HAP-1 (cell line): ENCODE results near the gene GNG12.

ENCODE experiments used
- DNase-seq, 2 experiments: peaks; one replicate each; pipeline ENCODE4 v3.0.0-alpha.2; 2016 to 2020; ENCODE audit warnings: low spot score in 2 of 2
- H3K27me3 ChIP-seq: fragments of 250-450 bp; sonication (Bioruptor Pico); 2 replicates; pipeline ENCODE4 v1.5.1; 2020; ENCODE audit warnings: low read depth, mild to moderate bottlenecking, moderate library complexity
- H3K36me3 ChIP-seq: fragments of 250-450 bp; sonication (Bioruptor Pico); replicated peaks from 2 replicates; pipeline ENCODE4 v1.5.1; 2020; ENCODE audit warnings: mild to moderate bottlenecking
- H3K4me1 ChIP-seq: fragments of 250-450 bp; sonication (Bioruptor Pico); 2 replicates; pipeline ENCODE4 v1.5.1; 2020; ENCODE audit warnings: mild to moderate bottlenecking
- H3K4me3 ChIP-seq: fragments of 250-450 bp; sonication (Bioruptor Pico); 2 replicates; pipeline ENCODE4 v1.5.1; 2020; ENCODE audit warnings: mild to moderate bottlenecking, moderate library complexity
- H3K9me3 ChIP-seq: fragments of 250-450 bp; sonication (Bioruptor Pico); 2 replicates; pipeline ENCODE4 v1.5.1; 2020; ENCODE audit warnings: mild to moderate bottlenecking, moderate library complexity
- in situ Hi-C: fragments of 300-500 bp; cut with MboI; formaldehyde crosslinking; loops from 3 replicates; pipeline ENCODE4 v1.14.3; 2020; ENCODE audit warnings: low sequenced_read_pairs, inconsistent platforms, mixed read lengths

The GNG12 gene

DNA sequence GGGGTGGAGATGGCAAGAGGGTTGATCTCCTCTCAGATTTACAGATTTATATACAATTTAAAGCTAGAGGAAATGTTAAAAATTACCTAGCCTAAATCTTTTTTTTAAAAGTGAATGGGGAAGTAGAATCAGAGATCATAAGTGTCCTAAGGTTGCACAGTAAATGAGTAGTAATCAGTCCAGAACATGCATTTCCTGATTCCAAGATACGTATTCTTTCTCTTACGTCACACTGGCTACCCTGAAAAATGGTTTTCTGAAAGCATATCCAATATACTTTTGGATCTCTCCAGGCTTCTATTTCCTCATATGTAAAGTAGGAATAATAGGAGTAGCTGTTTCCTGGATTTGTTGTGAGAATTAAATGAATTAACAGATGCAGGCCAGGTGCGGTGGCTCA is 136.6 kb downstream of the GNG12 start:
- Histone ChIP-seq H3K27me3 (no peaks in the 10 kb centered on the region), H3K4me3 (no peak overlapping the region), H3K4me1 (no peaks in the 10 kb centered on the region; the same call in none of the 2 replicates), H3K36me3 (no peaks in the 10 kb centered on the region; the same call in 1 of the 2 replicates), H3K9me3 (no peaks in the 10 kb centered on the region)
- DNase-seq: no peak
- in situ Hi-C loops: no loop called here

DNA sequence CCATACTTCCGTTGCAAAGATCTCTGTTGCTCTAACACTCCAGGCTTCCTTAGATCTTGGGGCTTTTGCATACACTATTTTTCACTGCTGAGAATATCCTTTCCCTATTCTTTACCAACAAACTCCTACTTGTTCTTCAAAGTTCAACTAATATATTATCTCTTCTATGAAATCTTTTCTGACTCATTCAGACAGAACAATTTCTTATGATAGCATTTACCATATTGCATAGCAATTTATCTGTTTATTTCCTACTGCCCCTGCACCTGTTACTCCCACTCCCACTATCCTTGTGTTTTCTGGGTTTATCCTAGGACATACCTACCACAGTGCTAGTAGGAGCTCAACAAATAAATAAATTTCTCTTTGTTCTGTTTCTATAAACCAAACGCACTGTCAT is 137.3 kb downstream of the GNG12 start:
- Histone ChIP-seq H3K36me3 (no peaks in the 10 kb centered on the region), H3K27me3 (no peaks in the 10 kb centered on the region), H3K4me3 (no peak overlapping the region), H3K9me3 (no peaks in the 10 kb centered on the region), H3K4me1 (no peaks in the 10 kb centered on the region; the same call in none of the 2 replicates)
- in situ Hi-C loops: no loop called here
- no peak for DNase-seq

DNA sequence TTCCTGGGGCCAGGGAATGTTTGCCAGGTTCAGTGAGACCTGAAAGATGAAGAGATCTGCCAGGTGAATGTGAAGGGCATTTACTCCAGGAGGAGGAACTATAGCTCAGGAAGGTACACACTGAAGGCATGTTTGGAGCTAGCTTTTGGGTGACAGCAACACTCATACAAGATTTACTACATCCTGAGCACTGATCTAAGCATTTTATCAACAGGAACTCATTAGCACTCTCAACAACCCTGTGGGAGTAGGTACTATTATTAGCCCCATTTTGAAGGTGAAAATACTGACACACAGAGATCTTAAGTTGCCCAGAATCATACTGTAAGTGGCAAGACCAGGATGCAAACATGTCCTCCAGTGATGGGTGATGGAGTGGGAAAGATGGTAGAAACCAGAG is 141.6 kb downstream of the GNG12 start:
- Histone ChIP-seq H3K4me3 (no peak overlapping the region), H3K4me1 (peaks cover 8% of the 10 kb centered on the region), H3K9me3 (no peaks in the 10 kb centered on the region), H3K36me3 (peaks cover 18% of the 10 kb centered on the region), H3K27me3 (no peaks in the 10 kb centered on the region)
- in situ Hi-C loops: no loop called here
- DNase-seq: no peak

DNA sequence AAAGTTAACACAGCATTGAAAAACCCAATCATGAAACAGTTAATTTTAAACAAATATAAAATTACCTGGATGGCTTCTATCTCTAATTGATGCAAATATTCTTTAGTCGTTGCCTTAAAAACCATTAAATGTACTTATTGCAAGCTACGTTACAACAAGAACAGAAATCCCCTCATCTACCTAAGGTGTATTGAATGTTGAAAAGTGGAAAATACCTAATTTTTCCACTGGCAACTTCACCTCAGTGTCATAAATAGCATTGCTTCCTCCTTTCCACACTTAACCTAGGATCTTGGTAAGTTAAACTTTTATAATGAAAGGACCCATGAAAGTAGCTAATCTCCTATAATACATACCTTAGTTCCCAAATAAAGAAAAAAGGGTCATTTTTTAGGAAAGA is 142.9 kb downstream of the GNG12 start:
- peaks cover 8% of the 10 kb centered on the region for H3K4me1 ChIP-seq
- H3K27me3 ChIP-seq: no peaks in the 10 kb centered on the region
- H3K36me3 ChIP-seq: peaks cover 18% of the 10 kb centered on the region
- in situ Hi-C loops: no loop called here
- DNase-seq: no peak
- no peaks in the 10 kb centered on the region for H3K9me3 ChIP-seq
- no peak overlapping the region for H3K4me3 ChIP-seq

DNA sequence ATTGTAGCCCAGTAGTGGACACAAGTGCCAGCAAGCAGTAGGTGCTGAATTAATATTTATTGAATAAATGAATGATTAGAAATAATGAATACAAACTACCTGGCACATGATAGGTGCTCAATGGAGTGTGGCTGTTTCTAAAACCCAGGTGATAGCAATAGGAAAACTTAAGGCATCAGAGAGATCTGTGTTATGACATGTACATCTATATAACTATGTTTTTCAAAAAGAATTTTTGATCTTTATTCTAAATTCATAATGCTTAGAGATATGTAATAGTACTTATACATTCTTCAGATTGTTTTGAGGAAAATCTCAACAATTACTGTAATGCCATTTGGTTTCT is 143.3 kb downstream of the GNG12 start:
- H3K4me1 ChIP-seq: peaks cover 8% of the 10 kb centered on the region
- H3K36me3 ChIP-seq: peaks cover 18% of the 10 kb centered on the region
- no peak overlapping the region for H3K4me3 ChIP-seq
- no peak for DNase-seq
- H3K9me3 ChIP-seq: no peaks in the 10 kb centered on the region
- in situ Hi-C loops: no loop called here
- H3K27me3 ChIP-seq: no peaks in the 10 kb centered on the region

DNA sequence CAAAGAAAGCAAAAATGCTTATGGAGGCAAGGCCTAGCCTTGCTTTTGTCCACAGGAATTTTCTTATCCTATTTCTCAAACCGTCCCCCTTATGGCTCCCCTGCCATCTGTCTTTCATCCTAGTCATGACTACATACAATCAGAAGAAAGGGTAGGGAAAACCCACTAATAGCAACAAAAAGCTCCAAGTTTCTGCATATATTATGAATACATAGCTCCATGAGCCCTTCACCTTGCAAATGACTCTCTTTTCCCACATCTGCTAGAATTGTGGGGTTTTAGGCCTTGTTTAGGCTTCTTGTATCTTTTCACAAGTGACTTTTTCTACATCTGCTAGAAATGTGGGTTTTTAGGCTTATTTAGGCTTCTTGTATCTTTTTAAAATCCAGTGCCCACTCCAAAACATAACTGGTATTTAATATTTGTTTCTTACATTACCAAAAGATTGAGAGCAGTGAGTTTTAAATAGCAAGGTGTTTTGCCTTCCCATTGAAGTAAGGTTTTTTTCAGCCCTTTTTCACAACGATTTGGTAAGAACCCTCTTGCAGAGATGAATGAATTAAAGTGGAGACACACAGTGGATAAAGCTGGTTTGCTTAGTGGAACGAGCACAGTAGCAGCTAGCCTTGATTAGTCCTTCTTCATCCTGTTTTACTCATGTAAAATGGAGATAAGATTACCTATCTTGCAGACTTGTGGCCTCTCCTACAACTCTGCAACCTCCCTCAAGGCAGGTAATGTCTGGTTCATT is 143.8 kb downstream of the GNG12 start:
- H3K4me3 ChIP-seq: no peak overlapping the region
- no peaks in the 10 kb centered on the region for H3K27me3 ChIP-seq
- no peak for DNase-seq
- H3K36me3 ChIP-seq: peaks cover 18% of the 10 kb centered on the region
- peaks cover 8% of the 10 kb centered on the region for H3K4me1 ChIP-seq
- in situ Hi-C loops: no loop called here
- H3K9me3 ChIP-seq: no peaks in the 10 kb centered on the region

DNA sequence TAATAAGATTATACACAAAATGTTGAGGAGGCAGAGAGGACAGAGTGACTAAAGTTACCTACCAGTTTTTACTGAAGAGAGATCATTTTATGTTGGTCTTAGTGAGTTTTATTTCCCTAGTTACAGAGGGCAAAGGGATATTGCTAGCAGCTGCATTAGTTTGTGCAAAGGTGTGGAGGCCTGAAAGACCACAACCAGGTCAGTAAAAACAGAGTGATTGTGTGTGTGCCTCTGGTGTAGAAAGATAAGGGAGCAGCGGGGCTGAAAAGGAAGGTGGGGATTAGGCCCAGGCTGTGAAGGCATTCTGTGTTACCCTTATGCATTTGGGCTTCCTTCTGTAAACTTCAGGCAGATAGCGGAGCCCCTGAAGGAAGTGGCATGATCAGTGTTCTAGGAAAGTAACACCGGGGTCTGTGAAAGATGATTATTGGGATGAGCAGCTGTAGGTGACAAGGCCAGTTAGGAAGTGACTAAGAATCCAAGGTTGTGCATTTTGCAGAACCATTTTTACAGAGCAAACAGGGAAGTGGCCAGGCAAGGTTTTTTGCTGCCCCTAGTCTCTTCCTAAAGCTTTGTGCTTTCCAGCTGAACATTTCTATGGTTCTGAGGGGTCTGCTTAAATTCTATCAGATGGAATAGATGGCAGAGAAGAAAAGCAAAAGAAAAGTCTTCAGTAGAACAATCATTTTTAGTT is 144.6 kb downstream of the GNG12 start:
- in situ Hi-C loops: no loop called here
- no peak for DNase-seq
- no peaks in the 10 kb centered on the region for H3K9me3 ChIP-seq
- peaks cover 18% of the 10 kb centered on the region for H3K36me3 ChIP-seq
- no peaks in the 10 kb centered on the region for H3K27me3 ChIP-seq
- peaks cover 8% of the 10 kb centered on the region for H3K4me1 ChIP-seq
- H3K4me3 ChIP-seq: no peak overlapping the region

DNA sequence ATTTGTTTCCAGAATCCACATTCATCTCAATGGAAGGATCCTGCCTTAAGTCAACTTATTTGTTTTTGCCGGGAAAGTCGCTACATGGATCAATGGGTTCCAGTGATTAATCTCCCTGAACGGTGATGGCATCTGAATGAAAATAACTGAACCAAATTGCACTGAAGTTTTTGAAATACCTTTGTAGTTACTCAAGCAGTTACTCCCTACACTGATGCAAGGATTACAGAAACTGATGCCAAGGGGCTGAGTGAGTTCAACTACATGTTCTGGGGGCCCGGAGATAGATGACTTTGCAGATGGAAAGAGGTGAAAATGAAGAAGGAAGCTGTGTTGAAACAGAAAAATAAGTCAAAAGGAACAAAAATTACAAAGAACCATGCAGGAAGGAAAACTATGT is 145.6 kb downstream of the GNG12 start:
- Histone ChIP-seq H3K36me3 (peaks cover 18% of the 10 kb centered on the region), H3K9me3 (no peaks in the 10 kb centered on the region), H3K27me3 (no peaks in the 10 kb centered on the region), H3K4me1 (peaks cover 8% of the 10 kb centered on the region), H3K4me3 (no peak overlapping the region)
- in situ Hi-C loops: no loop called here
- DNase-seq: no peak

DNA sequence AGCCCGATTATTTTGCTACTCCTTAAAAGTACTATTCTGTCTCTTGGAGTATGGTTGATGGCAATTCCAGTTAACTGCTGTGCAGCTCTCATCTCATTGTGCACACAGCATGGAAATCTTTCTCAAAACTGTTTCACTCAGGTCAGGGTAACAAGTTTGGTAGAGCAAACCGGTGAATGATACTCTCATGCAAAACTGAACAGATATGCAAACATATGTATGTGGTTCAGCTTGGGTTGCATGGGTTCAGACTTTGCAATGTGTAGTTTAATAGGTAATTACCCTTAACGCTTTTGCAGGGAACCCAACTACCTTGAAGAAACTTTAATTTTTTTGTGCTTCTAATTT is 146.1 kb downstream of the GNG12 start:
- H3K4me1 ChIP-seq: peaks cover 8% of the 10 kb centered on the region
- peak overlapping the region; percentile 81 for H3K4me3 ChIP-seq
- no peaks in the 10 kb centered on the region for H3K27me3 ChIP-seq
- H3K9me3 ChIP-seq: no peaks in the 10 kb centered on the region
- peaks cover 18% of the 10 kb centered on the region for H3K36me3 ChIP-seq
- DNase-seq: no peak
- in situ Hi-C loops: no loop called here

DNA sequence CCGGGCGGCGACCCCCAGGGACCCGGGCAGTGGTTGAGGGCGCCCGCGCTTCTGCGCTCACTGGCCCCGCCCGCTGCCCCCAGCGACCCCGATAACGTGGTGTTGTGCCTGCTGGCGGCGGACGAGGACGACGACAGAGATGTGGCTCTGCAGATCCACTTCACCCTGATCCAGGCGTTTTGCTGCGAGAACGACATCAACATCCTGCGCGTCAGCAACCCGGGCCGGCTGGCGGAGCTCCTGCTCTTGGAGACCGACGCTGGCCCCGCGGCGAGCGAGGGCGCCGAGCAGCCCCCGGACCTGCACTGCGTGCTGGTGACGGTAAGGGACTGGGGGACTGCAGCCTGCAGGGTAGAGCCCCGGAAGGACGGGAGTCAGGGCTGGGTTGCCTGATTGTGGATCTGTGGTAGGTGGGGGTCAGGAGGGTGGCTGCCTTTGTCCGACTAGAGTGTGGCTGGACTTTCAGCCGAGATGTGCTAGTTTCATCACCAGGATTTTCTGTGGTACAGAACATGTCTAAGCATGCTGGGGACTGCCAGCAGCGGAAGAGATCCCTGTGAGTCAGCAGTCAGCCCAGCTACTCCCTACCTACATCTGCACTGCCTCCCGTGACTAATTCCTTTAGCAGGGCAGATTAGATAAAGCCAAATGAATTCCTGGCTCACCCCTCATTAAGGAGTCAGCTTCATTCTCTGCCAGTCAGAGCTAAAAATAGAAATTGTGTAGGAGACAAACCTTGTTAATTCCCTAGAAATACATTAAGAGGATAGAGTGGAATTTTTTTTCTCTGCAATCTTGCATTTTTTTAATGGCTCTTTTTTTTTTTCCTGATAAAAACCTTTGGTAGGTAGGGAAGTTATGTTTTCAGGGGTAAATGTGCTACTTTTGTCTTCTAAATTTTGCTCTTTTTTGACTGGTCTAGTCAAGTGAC is 146.7 kb downstream of the GNG12 start:
- Histone ChIP-seq H3K9me3 (no peaks in the 10 kb centered on the region), H3K36me3 (peaks cover 18% of the 10 kb centered on the region), H3K4me3 (peak overlapping the region; percentile 81), H3K27me3 (no peaks in the 10 kb centered on the region), H3K4me1 (peaks cover 8% of the 10 kb centered on the region)
- DNase-seq: peak; percentile 82 to 87
- in situ Hi-C loops: no loop called here

DNA sequence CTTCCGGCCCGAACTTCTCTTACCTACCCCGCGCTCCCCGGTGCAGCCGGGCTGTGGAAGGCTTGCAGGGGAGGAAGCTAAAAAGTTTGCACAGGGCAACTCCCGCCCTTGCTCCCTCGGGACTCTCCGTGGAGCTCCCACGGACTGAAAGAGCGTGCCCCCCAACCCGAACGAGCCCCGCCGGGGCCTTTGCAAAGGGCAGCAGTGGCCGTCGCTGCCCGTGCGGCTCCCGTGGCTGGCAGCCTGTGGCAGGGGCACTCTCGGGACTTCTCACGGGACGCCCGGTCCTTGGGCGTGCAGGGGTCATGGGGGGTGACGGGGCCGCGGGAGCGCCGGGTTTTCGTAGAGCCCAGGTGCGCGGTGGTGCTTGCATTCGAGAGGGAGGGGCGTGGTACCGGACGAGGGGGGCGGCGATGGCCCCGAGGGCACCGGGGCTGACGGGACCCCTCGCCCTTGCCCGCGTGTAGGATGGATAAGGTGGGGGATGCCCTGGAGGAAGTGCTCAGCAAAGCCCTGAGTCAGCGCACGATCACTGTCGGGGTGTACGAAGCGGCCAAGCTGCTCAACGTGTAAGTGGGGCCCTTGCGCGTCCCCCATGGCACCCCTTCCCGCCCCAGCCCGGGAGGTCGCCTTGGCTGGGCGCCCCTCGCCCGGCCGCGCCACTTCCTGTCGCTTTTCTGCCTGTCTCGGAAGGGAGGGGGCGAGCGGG is 147.6 kb downstream of the GNG12 start:
- in situ Hi-C loops: no loop called here
- Histone ChIP-seq H3K9me3 (no peaks in the 10 kb centered on the region), H3K36me3 (peaks cover 18% of the 10 kb centered on the region), H3K4me3 (peak overlapping the region; percentile 81), H3K4me1 (peaks cover 8% of the 10 kb centered on the region), H3K27me3 (no peaks in the 10 kb centered on the region)
- peak in 1 of 2 experiments; percentile 58 for DNase-seq

DNA sequence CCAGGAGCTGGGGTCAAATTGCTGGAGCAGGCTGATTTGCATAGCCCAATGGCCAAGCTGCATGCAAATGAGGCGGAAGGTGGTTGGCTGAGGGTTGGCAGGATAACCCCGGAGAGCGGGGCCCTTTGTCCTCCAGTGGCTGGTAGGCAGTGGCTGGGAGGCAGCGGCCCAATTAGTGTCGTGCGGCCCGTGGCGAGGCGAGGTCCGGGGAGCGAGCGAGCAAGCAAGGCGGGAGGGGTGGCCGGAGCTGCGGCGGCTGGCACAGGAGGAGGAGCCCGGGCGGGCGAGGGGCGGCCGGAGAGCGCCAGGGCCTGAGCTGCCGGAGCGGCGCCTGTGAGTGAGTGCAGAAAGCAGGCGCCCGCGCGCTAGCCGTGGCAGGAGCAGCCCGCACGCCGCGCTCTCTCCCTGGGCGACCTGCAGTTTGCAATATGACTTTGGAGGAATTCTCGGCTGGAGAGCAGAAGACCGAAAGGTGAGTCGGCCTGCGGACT is 148.2 kb downstream of the GNG12 start, which contains the start of gene GADD45A:
Gene GADD45A (plus strand): TSS at position 135 of the 491 bp plus-strand sequence. CDS start 294 bp downstream, at position 429.
- Histone ChIP-seq H3K36me3 (peaks cover 18% of the 10 kb centered on the region), H3K9me3 (no peaks in the 10 kb centered on the region), H3K4me3 (peak within 1 kb of the TSS; percentile 81), H3K27me3 (no peaks in the 10 kb centered on the region), H3K4me1 (peaks cover 8% of the 10 kb centered on the region)
- in situ Hi-C loops: no loop called here
- DNase-seq: peak; percentile 98

DNA sequence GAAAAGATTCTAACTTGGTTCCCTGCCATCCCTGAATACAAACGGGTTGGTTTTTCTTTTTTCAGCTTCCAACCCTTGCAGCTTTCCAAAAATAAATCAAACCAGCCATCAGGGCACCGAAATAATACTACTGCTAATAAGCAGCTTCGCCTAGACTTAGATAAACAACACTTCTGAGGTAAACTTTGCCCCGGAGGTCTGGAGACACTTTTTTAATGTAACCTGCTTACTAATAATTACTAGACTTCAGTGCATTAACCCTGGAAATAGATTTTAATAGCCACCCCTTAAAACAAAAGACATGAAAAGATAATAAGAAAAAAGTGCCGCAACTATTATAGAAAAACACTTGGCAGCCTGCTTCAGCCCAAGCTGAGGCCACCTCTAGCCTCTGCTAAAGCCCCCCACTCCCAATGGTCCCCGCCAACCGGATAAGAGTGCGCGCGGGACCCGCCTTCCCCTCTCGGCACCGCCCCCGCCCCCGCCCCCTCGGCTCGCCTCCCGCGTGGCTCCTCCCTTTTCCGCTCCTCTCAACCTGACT is 148.7 kb downstream of the GNG12 start:
- no peak for DNase-seq
- Histone ChIP-seq H3K4me1 (peaks cover 8% of the 10 kb centered on the region), H3K4me3 (peak overlapping the region; percentile 18)

More for the DNA sequence above, 148.7 kb downstream of the GNG12 start:
- Histone ChIP-seq H3K9me3 (no peaks in the 10 kb centered on the region), H3K27me3 (no peaks in the 10 kb centered on the region), H3K36me3 (peaks cover 18% of the 10 kb centered on the region)
- in situ Hi-C loops: no loop called here
